Measurements from ENCODE around the gene PKP1. TPM values are rescaled to one million over a fixed set of nuclear protein-coding genes. Genes with fewer than 3 reads are reported as not detected.

Gene PKP1
- total and polyA plus RNA-seq, 3 donors from 2014 or later, result 0.11 to 0.63 (median 0.50) TPM

GRCh38 chr1:201268604-201269151 is 14.6 kb upstream of the PKP1 start:
- Histone ChIP-seq H3K36me3 (ENCODE audit: low read depth, missing control alignments) (no peaks in the 10 kb centered on the region), H3K4me3 (no peak overlapping the region), H3K4me1 (no peaks in the 10 kb centered on the region), H3K27ac (no peak overlapping the region), H3K27me3 (no peaks in the 10 kb centered on the region), H3K9me3 (no peaks in the 10 kb centered on the region)
- 28 to 60% methylated on average over 1 to 12 of the region's 12 CpGs for WGBS, 2 donors
- intact Hi-C loops (cut with DNase I; ENCODE audit: low total_unique reads), result no loop called here
- no peak for DNase-seq
- no peak for TF ChIP-seq CTCF (IDR thresholded peaks at IDR 0.05)
- no peak for TF ChIP-seq POLR2A (IDR thresholded peaks at IDR 0.05)

- intact Hi-C loops (cut with DNase I; ENCODE audit: low total_unique reads), result no loop called here
- Histone ChIP-seq H3K36me3 (ENCODE audit: low read depth, missing control alignments) (no peaks in the 10 kb centered on the region), H3K4me3 (no peak overlapping the region), H3K4me1 (no peaks in the 10 kb centered on the region), H3K9me3 (no peaks in the 10 kb centered on the region), H3K27ac (no peak overlapping the region), H3K27me3 (no peaks in the 10 kb centered on the region)
- whole genome bisulfite sequencing, 2 donors, result 93 to 97% methylated on average over 7 of the region's 7 CpGs
- DNase-seq, result no peak
- no peak for TF ChIP-seq CTCF (IDR thresholded peaks at IDR 0.05)
- no peak for TF ChIP-seq POLR2A (IDR thresholded peaks at IDR 0.05)
Observed at GRCh38 chr1:201269281-201269680, 14.0 kb upstream of the PKP1 start.

- Histone ChIP-seq H3K27me3 (no peaks in the 10 kb centered on the region), H3K9me3 (no peaks in the 10 kb centered on the region), H3K36me3 (ENCODE audit: low read depth, missing control alignments) (no peaks in the 10 kb centered on the region), H3K27ac (no peak overlapping the region), H3K4me3 (no peak overlapping the region), H3K4me1 (no peaks in the 10 kb centered on the region)
- TF ChIP-seq POLR2A (IDR thresholded peaks at IDR 0.05) (no peak), CTCF (IDR thresholded peaks at IDR 0.05) (no peak)
- no peak for DNase-seq
- WGBS, 2 donors, result 86 to 92% methylated on average over 6 of the region's 6 CpGs
- intact Hi-C loops (cut with DNase I; ENCODE audit: low total_unique reads), result no loop called here
Observed at GRCh38 chr1:201269900-201270410, 13.4 kb upstream of the PKP1 start.

DNA sequence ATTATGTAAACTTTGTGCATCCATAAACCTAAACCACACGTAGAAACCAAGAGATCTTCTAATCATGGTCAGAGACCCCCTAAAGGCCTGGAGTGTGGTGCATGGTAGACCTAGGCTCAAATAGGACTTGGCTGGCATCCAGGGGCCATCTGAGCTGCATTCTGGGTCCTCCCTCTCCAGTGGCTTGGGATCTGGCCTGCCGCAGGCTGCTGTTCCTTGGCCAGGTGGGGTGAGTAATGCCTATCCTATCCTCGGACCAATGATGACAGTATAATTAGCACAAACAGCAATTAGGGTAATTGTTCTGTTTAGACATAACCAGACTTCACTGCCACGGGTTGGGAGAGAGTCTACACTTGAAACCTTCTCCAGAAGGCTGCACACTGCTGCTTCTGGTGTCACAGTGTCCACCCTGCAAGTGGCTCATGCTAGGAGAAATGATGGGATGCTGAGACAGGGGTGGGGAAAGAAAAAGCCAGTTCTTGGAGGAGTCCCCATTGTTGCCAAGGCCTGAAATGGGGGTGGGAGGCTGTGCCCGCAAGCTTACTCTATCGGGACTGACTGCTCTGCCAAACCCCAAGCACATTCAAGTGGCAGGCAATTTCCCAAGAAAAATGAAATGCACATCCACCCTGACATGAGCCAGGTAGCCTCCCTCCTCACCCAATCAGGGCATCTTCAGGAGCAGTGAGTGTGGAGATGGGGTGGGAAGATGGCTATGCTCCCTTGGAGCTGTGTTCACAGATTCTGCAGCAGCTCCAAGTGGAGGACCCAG is 12.5 kb upstream of the PKP1 start:
- 85 to 95% methylated on average over 6 of the region's 6 CpGs for WGBS, 2 donors
- no peaks in the 10 kb centered on the region for H3K36me3 ChIP-seq (ENCODE audit: low read depth, missing control alignments)
- intact Hi-C loops (cut with DNase I; ENCODE audit: low total_unique reads), result no loop called here
- TF ChIP-seq POLR2A (IDR thresholded peaks at IDR 0.05) (no peak), CTCF (IDR thresholded peaks at IDR 0.05) (no peak)
- H3K4me3 ChIP-seq, result no peak overlapping the region
- DNase-seq, result no peak
- H3K9me3 ChIP-seq, result no peaks in the 10 kb centered on the region
- no peaks in the 10 kb centered on the region for H3K4me1 ChIP-seq
- no peaks in the 10 kb centered on the region for H3K27me3 ChIP-seq
- H3K27ac ChIP-seq, result no peak overlapping the region

All from testis (tissue), 3 donors.